Measurements from ENCODE around the gene ADAMTSL1. TPM values are rescaled to one million over a fixed set of nuclear protein-coding genes. Genes with fewer than 3 reads are reported as not detected.

ADAMTSL1 gene
- total RNA-seq, 1 experiment from 2014 or later: not detected

DNA sequence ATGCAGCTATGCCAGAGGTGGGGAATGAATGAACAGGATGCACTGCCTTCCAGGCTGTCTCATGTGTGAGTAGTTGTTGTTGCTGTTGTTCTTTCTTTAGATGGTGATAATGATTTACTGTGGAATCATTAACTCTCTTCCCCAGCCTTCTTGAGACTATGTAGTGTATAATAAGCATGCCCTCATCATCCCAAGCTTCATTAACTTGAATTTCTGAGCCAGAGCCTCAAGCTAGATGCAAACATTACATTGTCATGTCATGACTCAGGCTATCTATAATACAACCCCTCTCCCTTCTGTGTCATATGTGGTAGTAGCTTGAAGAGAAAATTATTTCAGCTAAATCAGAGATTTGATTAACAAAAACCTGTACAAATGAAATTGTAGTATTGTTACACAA lies 10.0 kb upstream of the ADAMTSL1 start:
- TF ChIP-seq, protein P1, sequence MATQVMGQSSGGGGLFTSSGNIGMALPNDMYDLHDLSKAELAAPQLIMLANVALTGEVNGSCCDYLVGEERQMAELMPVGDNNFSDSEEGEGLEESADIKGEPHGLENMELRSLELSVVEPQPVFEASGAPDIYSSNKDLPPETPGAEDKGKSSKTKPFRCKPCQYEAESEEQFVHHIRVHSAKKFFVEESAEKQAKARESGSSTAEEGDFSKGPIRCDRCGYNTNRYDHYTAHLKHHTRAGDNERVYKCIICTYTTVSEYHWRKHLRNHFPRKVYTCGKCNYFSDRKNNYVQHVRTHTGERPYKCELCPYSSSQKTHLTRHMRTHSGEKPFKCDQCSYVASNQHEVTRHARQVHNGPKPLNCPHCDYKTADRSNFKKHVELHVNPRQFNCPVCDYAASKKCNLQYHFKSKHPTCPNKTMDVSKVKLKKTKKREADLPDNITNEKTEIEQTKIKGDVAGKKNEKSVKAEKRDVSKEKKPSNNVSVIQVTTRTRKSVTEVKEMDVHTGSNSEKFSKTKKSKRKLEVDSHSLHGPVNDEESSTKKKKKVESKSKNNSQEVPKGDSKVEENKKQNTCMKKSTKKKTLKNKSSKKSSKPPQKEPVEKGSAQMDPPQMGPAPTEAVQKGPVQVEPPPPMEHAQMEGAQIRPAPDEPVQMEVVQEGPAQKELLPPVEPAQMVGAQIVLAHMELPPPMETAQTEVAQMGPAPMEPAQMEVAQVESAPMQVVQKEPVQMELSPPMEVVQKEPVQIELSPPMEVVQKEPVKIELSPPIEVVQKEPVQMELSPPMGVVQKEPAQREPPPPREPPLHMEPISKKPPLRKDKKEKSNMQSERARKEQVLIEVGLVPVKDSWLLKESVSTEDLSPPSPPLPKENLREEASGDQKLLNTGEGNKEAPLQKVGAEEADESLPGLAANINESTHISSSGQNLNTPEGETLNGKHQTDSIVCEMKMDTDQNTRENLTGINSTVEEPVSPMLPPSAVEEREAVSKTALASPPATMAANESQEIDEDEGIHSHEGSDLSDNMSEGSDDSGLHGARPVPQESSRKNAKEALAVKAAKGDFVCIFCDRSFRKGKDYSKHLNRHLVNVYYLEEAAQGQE (IDR thresholded peaks at IDR 0.05; ENCODE audit: insufficient read depth in 1 of 2, low read depth in 2 of 2, low read length in 1 of 2): no peak
- TF ChIP-seq TCF7L2 (IDR thresholded peaks at IDR 0.05; ENCODE audit: low read depth, low read length): no peak
- TF ChIP-seq POLR2AphosphoS5 (IDR thresholded peaks at IDR 0.05; ENCODE audit: low read depth, low read length): no peak
- TF ChIP-seq SIN3A (IDR thresholded peaks at IDR 0.05; ENCODE audit: borderline replicate concordance, insufficient read depth, low read depth, low read length): no peak
- TF ChIP-seq, protein P2, sequence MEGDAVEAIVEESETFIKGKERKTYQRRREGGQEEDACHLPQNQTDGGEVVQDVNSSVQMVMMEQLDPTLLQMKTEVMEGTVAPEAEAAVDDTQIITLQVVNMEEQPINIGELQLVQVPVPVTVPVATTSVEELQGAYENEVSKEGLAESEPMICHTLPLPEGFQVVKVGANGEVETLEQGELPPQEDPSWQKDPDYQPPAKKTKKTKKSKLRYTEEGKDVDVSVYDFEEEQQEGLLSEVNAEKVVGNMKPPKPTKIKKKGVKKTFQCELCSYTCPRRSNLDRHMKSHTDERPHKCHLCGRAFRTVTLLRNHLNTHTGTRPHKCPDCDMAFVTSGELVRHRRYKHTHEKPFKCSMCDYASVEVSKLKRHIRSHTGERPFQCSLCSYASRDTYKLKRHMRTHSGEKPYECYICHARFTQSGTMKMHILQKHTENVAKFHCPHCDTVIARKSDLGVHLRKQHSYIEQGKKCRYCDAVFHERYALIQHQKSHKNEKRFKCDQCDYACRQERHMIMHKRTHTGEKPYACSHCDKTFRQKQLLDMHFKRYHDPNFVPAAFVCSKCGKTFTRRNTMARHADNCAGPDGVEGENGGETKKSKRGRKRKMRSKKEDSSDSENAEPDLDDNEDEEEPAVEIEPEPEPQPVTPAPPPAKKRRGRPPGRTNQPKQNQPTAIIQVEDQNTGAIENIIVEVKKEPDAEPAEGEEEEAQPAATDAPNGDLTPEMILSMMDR (IDR thresholded peaks at IDR 0.05): no peak
- in situ Hi-C loops (cut with HindIII; ENCODE audit: low pct_unique_long_range_greater_than_20kb, low sequenced_read_pairs) (no loop called here), intact Hi-C loops (cut with micrococcal nuclease; ENCODE audit: unreplicated experiment) (no loop called here)
- ATAC-seq (no peak), DNase-seq (ENCODE audit: low read depth, low spot score) (no peak)
- POLR2A ChIA-PET: no interaction called here
- CTCF ChIA-PET: no interaction called here
- H3K4me1 ChIP-seq (ENCODE audit: control insufficient read depth, insufficient read depth, low read length): no peaks in the 10 kb centered on the region
- no peaks in the 10 kb centered on the region for H3K9me3 ChIP-seq (ENCODE audit: control insufficient read depth, insufficient read depth, low read depth, low read length)
- no TSS peak for BruUV-seq (replicated peaks)
- no peaks in the 10 kb centered on the region for H3K36me3 ChIP-seq (ENCODE audit: control insufficient read depth, insufficient read depth, low read length)
- no peak overlapping the region for H3K27ac ChIP-seq (ENCODE audit: low read length)
- no peak overlapping the region for H3K4me3 ChIP-seq (ENCODE audit: low read depth in 2 of 2, low read length in 2 of 2)
- H3K27me3 ChIP-seq (ENCODE audit: control insufficient read depth, insufficient read depth, low read length): no peaks in the 10 kb centered on the region

DNA sequence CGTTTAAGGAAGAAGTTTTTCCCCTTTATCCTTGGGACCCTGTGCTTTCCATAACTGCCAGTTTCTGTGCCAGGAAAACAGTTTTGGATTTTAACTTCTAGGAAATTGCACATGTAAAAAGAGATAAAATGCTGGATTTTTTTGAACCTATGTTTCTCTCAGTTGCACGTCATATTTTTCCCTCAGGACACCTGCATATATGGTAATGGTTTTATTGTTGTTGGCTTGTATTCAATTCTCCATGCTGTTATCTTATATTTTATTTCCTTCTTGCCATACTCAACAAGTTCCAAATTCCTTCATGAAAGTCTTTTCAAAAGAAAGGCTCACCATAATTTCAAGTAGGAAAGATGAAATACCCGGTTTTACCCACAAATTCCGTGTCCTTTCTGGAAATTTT lies 7.9 kb upstream of the ADAMTSL1 start:
- CTCF ChIA-PET: no interaction called here
- in situ Hi-C loops (cut with HindIII; ENCODE audit: low pct_unique_long_range_greater_than_20kb, low sequenced_read_pairs): no loop called here

More for the DNA sequence above, 7.9 kb upstream of the ADAMTSL1 start:
- no peak overlapping the region for H3K27ac ChIP-seq (ENCODE audit: low read length)
- H3K4me1 ChIP-seq (ENCODE audit: control insufficient read depth, insufficient read depth, low read length): no peaks in the 10 kb centered on the region
- H3K36me3 ChIP-seq (ENCODE audit: control insufficient read depth, insufficient read depth, low read length): no peaks in the 10 kb centered on the region
- intact Hi-C loops (cut with micrococcal nuclease; ENCODE audit: unreplicated experiment): no loop called here
- no peaks in the 10 kb centered on the region for H3K9me3 ChIP-seq (ENCODE audit: control insufficient read depth, insufficient read depth, low read depth, low read length)
- no peak overlapping the region for H3K4me3 ChIP-seq (ENCODE audit: low read depth in 2 of 2, low read length in 2 of 2)
- H3K27me3 ChIP-seq (ENCODE audit: control insufficient read depth, insufficient read depth, low read length): no peaks in the 10 kb centered on the region
- no peak for ATAC-seq
- POLR2A ChIA-PET: no interaction called here
- DNase-seq (ENCODE audit: low read depth, low spot score): no peak
- no TSS peak for BruUV-seq (replicated peaks)
- TF ChIP-seq, protein P1 (IDR thresholded peaks at IDR 0.05; ENCODE audit: insufficient read depth in 1 of 2, low read depth in 2 of 2, low read length in 1 of 2): no peak
- TF ChIP-seq SIN3A (IDR thresholded peaks at IDR 0.05; ENCODE audit: borderline replicate concordance, insufficient read depth, low read depth, low read length) (no peak), TCF7L2 (IDR thresholded peaks at IDR 0.05; ENCODE audit: low read depth, low read length) (no peak), POLR2AphosphoS5 (IDR thresholded peaks at IDR 0.05; ENCODE audit: low read depth, low read length) (no peak)
- TF ChIP-seq, protein P2 (IDR thresholded peaks at IDR 0.05): no peak

Measured in Panc1 (cell line).